NCI-H1436 (cell line): Measurements from ENCODE around the gene NXN.
"Not testable (repeated sequence)": the region's sequence is repeated elsewhere in the genome, so short reads cannot be mapped to it uniquely, and the experiment has no call there.

Experiments
- DNase-seq: peaks from one replicate; lab custom pipeline; 2025; lab: John Stamatoyannopoulos, UW

NXN gene

GRCh38 chr17:917941-918740 is 61.4 kb downstream of the NXN start:
- DNase-seq, result no peak

GRCh38 chr17:917391-917811 is 62.2 kb downstream of the NXN start:
- DNase-seq, result no peak

GRCh38 chr17:916315-916714 is 63.3 kb downstream of the NXN start:
- no peak for DNase-seq

GRCh38 chr17:915538-916201 is 63.9 kb downstream of the NXN start:
- peak; percentile 86 for DNase-seq

- no peak for DNase-seq
Measured at GRCh38 chr17:914561-914960, 65.0 kb downstream of the NXN start.

GRCh38 chr17:913207-913606 is 66.4 kb downstream of the NXN start:
- DNase-seq, result no peak

- DNase-seq, result no peak
Measured at GRCh38 chr17:909642-910323, 69.8 kb downstream of the NXN start.

GRCh38 chr17:907725-908124 is 71.9 kb downstream of the NXN start:
- DNase-seq, result no peak

- DNase-seq, result not testable (repeated sequence)
Measured at GRCh38 chr17:905708-906107, 73.9 kb downstream of the NXN start.

- no peak for DNase-seq
Measured at GRCh38 chr17:903691-904481, 75.7 kb downstream of the NXN start.

- no peak for DNase-seq
Measured at GRCh38 chr17:902463-902862, 77.1 kb downstream of the NXN start.

- DNase-seq, result no peak
Measured at GRCh38 chr17:901964-902363, 77.6 kb downstream of the NXN start.

- no peak for DNase-seq
Measured at GRCh38 chr17:901191-901950, 78.2 kb downstream of the NXN start.

GRCh38 chr17:900336-900934 is 79.1 kb downstream of the NXN start:
- DNase-seq, result no peak

- no peak for DNase-seq
Measured at GRCh38 chr17:897970-898619, 81.5 kb downstream of the NXN start.

GRCh38 chr17:896953-897661 is 82.5 kb downstream of the NXN start:
- DNase-seq, result no peak

GRCh38 chr17:896454-896853 is 83.1 kb downstream of the NXN start:
- no peak for DNase-seq

- DNase-seq, result no peak
Measured at GRCh38 chr17:892958-893357, 86.6 kb downstream of the NXN start.

GRCh38 chr17:888998-889441 is 90.6 kb downstream of the NXN start:
- no peak for DNase-seq
